IPS-15b (cell line): ENCODE results near the gene ACBD3.

Experiments used
- H3K27me3 ChIP-seq: one replicate; pipeline ENCODE4 v1.6.1; 2013; ENCODE audit warnings: low read length; ENCODE audit not compliant: control insufficient read depth, insufficient read depth
- H3K36me3 ChIP-seq: one replicate; pipeline ENCODE4 v1.6.1; 2013; ENCODE audit warnings: low read length; ENCODE audit not compliant: control insufficient read depth, insufficient read depth
- H3K4me1 ChIP-seq: one replicate; pipeline ENCODE4 v1.6.1; 2013; ENCODE audit warnings: mild to moderate bottlenecking, low read length; ENCODE audit not compliant: control insufficient read depth, insufficient read depth
- H3K4me3 ChIP-seq: one replicate; pipeline ENCODE4 v1.5.1; 2013; ENCODE audit warnings: low read depth, low read length
- H3K9ac ChIP-seq: one replicate; pipeline ENCODE4 v1.6.1; 2013; ENCODE audit warnings: low read depth, mild to moderate bottlenecking, low read length
- H3K9me3 ChIP-seq: one replicate; pipeline ENCODE4 v1.6.1; 2013; ENCODE audit warnings: mild to moderate bottlenecking, low read length; ENCODE audit not compliant: control insufficient read depth, insufficient read depth

ACBD3 gene

DNA sequence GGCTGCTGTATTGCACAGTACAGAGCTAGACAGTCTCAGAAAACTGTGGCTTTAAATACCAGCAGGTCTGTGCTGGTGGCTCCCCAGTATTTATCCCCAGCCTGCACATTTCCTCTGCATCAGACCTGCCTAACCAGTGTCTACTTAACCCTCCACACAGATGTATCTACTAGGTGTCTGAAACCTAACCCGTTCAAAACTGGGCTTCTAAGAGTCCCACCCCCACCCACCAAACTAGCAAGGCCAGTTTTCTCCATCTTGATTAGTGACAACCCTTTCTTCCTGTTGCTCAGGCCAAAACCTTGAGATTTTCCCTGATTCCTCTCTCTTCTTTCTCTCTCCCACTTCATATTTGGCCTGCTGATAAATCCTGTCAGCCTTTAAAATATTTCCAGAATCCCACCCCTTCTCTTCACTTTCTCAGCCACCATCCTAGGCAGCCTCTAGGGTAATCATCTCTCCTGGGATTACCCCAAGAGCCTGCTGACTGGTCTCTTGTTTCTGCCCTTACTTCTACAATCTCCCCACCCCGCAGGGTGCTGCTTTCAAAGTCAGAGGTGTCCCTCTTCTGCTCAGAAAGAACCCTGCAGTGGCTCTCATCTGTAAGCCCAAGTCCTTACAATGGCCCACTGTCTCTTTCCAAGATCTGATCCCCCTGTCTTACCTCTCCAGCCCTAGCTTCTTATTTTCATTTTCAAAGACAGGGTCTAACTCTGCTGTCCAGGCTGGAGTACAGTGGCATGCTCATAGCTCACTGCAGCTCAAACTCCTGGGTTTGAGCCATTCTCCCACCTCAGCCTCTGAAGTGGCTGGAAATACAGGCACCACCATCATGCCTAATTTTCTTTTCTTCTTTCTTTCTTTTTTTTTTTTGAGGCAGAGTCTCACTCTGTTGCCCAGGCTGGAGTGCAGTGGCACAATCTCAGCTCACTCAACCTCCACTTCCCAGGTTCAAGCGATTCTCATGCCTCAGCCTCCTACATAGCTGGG, 78.8 kb downstream of the ACBD3 start:
- Histone ChIP-seq H3K4me3 (no peak overlapping the region), H3K4me1 (peaks cover 21% of the 10 kb centered on the region), H3K9me3 (no peaks in the 10 kb centered on the region), H3K9ac (no peak overlapping the region), H3K27me3 (peaks cover 12% of the 10 kb centered on the region), H3K36me3 (no peaks in the 10 kb centered on the region)

DNA sequence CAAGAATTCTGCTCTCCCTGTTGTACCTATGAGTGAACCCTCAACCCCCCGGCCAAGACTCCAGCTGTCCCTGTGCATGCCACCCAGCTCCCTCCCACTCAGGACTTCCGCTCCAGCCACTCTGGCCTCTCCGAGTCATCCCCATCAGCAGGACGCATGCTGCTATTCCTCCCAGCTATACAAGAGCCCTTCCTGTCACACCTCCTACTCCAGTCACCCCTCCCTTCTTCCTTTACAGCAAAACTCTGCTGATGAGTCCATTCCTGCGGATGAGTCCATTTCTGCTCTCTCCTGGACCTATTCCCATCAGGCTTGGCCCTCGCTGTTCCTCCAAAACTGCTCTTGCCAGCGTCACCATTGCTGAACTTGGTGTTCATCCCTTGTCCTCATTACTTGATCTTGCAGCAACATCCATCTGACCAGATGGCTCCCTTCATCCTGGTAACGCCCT, 81.8 kb downstream of the ACBD3 start:
- H3K9ac ChIP-seq = no peak overlapping the region
- H3K9me3 ChIP-seq = no peaks in the 10 kb centered on the region
- H3K36me3 ChIP-seq = no peaks in the 10 kb centered on the region
- no peak overlapping the region for H3K4me3 ChIP-seq
- H3K4me1 ChIP-seq = peaks cover 4% of the 10 kb centered on the region
- H3K27me3 ChIP-seq = peaks cover 5% of the 10 kb centered on the region

DNA sequence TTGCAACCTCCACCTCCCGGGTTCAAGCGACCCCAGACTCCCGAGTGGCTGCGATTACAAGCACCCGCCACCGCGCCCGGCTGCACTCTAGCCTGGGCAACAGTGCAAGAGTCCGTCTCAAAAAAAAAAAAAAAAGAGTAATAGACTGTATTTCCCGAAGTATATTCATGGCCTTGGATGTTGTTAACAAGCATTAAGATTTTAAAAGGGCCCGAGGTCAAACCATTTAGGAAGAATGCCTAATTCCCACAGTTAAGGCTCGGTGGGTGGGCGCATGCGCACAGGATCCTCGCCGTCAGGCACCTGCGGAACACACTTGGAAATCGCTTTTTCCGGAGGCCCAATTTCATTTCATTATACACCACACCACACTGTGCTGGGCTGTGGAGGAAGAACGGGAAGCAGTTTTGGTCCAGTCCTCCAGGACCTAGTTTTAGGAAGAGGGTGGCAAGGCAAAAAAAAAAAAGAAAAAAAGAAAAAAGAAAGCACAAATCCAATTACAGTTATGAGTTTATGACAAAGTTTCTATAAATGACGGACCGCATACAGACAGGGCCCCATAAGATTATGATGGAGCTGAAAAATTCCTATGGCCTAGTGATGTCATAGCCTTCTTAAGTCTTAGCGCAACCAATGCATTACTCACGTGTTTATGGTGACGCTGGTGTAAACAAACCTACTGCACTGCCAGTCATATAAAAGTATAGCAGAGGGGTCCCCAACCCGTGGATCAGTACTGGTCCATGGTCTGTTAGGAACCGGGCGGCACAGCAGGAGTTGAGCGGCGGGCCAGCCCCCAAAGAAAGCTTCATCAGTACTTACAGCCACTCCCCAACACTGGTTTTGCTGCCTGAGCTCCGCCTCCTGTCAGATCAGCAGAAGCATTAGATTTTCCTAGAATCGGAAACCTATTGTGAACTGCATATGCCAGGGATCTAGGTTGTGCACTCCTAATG, 85.8 kb downstream of the ACBD3 start:
- Histone ChIP-seq H3K4me3 (peak overlapping the region; percentile 42), H3K9ac (no peak overlapping the region)

DNA sequence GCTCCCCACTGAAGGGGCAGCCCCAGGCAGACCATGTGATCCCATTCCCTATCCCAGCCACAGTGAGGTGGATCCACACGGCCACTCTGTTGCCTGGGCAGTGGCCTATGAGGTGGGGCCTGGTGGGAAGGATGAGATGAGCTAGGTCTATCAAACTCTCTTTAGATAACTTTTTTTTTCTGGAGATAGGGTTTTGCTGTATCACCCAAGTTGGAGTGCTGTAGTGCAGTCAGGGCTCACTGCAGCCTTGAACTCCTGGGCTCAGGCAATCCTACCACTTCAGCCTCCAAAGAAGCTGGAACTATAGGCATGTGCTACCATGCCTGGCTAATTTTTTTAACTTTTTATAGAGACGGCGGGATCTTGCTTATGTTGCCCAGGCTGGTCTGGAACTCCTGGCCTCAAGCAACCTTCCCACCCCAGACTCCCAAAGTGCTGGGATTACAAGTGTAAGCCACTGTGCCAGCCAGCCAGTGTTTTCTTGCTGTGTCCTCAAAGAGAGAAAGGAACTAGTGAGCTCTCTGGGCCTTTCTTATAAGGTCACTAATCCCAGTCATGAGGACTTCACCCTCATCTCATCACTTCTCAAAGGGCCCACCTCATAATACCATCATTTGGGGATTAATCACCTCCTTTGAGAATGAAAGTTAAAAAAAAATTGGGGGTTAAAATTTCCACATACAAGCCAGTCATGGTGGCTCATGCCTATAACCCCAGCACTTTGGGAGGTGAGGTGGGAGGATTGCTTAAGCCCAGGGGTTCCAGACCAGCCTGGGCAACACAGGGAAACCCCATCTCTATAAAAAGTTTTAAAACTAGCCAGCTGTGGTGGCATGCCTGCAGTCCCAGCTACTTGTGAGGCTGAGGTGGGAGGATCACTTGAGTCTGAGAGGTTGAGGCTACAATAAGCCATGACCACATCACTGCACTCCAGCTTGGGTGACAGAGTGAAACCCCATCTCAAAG, 87.4 kb downstream of the ACBD3 start:
- Histone ChIP-seq H3K9me3 (no peaks in the 10 kb centered on the region), H3K9ac (no peak overlapping the region), H3K27me3 (peaks cover 14% of the 10 kb centered on the region), H3K36me3 (no peaks in the 10 kb centered on the region), H3K4me3 (no peak overlapping the region), H3K4me1 (peaks cover 4% of the 10 kb centered on the region)

More for the DNA sequence above, 85.8 kb downstream of the ACBD3 start:
- Histone ChIP-seq H3K27me3 (peaks cover 14% of the 10 kb centered on the region), H3K4me1 (peaks cover 4% of the 10 kb centered on the region), H3K36me3 (no peaks in the 10 kb centered on the region), H3K9me3 (no peaks in the 10 kb centered on the region)

DNA sequence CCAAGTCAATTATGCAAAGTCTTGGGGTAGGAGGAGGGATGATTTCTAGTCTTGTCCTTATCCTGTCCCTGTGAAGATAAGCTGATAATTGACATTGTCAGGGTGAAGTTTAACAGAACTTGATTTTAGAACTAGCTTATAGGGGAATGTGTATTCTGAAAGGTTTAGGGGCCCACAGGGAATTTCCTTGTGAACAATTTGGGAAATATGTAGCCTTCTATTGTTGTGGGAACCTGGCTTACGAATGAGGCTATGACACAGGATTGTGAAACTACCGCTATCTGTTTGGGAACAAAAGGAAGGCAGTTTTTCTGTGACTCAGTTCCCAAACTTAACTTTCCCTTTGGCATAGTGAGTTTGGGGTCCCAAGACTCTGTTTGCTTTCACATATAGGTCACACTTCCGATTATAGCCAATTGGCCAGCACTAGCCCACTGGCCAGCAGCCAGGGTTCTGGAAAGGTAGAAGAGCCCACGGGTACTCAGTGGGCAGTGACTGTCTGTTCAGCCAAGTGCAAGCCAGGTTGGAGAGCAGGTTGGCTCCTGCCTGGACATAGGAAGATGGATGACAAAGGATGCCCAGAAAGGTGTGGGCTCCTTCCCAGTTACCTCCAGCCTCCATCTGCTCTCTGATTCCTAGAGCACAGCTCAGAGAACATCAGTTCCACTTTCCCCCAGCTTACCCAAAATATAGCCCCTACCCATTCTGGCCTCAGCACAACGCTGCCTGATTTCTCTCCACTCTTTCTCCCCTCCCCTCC, 88.5 kb downstream of the ACBD3 start:
- no peak overlapping the region for H3K9ac ChIP-seq
- peaks cover 14% of the 10 kb centered on the region for H3K27me3 ChIP-seq
- H3K36me3 ChIP-seq = no peaks in the 10 kb centered on the region
- no peaks in the 10 kb centered on the region for H3K9me3 ChIP-seq
- no peak overlapping the region for H3K4me3 ChIP-seq
- peaks cover 4% of the 10 kb centered on the region for H3K4me1 ChIP-seq

DNA sequence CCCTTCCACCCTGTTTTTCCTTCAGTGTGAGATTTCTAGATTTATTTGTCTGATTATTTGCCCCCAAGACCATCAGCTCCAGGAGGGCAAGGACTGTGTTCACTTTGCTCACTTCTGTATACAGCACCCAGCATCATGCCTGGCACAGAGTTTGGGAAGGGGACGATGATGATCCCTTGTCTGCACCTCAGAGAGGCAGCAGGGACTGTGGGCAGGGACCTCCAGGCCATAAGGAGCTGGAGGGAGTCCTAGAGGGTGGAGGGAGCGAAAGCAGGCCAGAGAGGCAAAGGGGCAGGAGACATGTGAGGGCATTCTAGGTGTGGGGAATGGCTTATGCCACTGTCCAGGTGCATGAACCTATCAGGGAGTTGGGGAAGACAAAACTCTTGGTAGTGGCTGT, 91.3 kb downstream of the ACBD3 start:
- Histone ChIP-seq H3K4me3 (no peak overlapping the region), H3K9me3 (no peaks in the 10 kb centered on the region), H3K4me1 (peaks cover 4% of the 10 kb centered on the region), H3K9ac (no peak overlapping the region), H3K27me3 (peaks cover 14% of the 10 kb centered on the region), H3K36me3 (no peaks in the 10 kb centered on the region)
